ENCODE measurements around the gene DTX1.

Gene DTX1

GRCh38 chr12:113058553-113058952 is 2.0 kb downstream of the DTX1 start:
- TF ChIP-seq, protein P1, sequence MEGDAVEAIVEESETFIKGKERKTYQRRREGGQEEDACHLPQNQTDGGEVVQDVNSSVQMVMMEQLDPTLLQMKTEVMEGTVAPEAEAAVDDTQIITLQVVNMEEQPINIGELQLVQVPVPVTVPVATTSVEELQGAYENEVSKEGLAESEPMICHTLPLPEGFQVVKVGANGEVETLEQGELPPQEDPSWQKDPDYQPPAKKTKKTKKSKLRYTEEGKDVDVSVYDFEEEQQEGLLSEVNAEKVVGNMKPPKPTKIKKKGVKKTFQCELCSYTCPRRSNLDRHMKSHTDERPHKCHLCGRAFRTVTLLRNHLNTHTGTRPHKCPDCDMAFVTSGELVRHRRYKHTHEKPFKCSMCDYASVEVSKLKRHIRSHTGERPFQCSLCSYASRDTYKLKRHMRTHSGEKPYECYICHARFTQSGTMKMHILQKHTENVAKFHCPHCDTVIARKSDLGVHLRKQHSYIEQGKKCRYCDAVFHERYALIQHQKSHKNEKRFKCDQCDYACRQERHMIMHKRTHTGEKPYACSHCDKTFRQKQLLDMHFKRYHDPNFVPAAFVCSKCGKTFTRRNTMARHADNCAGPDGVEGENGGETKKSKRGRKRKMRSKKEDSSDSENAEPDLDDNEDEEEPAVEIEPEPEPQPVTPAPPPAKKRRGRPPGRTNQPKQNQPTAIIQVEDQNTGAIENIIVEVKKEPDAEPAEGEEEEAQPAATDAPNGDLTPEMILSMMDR (IDR thresholded peaks at IDR 0.05; ENCODE audit: low read depth, low read length): no peak
- in situ Hi-C loops (cut with HindIII; ENCODE audit: low sequenced_read_pairs): no loop called here
- no peak for DNase-seq (ENCODE audit: low read depth, low spot score)
- no peak overlapping the region for H3K4me3 ChIP-seq (ENCODE audit: low read depth, low read length)

DNA sequence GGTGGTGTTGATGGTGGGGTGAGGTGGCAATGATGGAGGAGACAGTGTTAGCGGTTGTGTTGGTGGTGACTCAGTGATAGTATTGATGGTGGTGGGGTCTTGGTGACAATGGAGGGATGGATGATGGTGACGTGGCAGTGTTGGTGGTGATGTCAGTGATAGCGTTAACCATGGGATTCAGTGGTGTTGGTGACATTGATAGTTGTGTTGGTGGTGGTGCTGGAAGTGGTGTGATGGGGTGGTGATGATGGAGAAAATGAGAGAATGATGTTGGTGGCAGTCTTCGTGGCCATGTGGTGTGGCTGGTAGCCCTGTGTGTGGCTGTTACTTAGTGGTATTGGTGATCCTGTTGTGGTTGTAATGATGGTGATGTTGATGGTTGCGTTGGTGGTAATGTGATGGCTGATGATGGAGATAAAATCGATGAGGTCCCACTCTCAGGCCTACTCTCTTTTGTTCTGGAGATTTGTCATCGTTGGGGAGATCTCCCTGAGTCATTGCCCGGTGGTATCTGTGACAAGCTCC is 2.6 kb downstream of the DTX1 start:
- TF ChIP-seq, protein P1 (IDR thresholded peaks at IDR 0.05; ENCODE audit: low read depth, low read length): no peak
- DNase-seq (ENCODE audit: low read depth, low spot score): no peak
- in situ Hi-C loops (cut with HindIII; ENCODE audit: low sequenced_read_pairs): no loop called here
- no peak overlapping the region for H3K4me3 ChIP-seq (ENCODE audit: low read depth, low read length)

GRCh38 chr12:113060336-113060960 is 3.9 kb downstream of the DTX1 start:
- TF ChIP-seq, protein P1 (IDR thresholded peaks at IDR 0.05; ENCODE audit: low read depth, low read length): no peak
- in situ Hi-C loops (cut with HindIII; ENCODE audit: low sequenced_read_pairs): no loop called here
- no peak overlapping the region for H3K4me3 ChIP-seq (ENCODE audit: low read depth, low read length)
- no peak for DNase-seq (ENCODE audit: low read depth, low spot score)

GRCh38 chr12:113061061-113061694 is 4.6 kb downstream of the DTX1 start:
- TF ChIP-seq, protein P1 (IDR thresholded peaks at IDR 0.05; ENCODE audit: low read depth, low read length): no peak
- H3K4me3 ChIP-seq (ENCODE audit: low read depth, low read length): no peak overlapping the region
- no peak for DNase-seq (ENCODE audit: low read depth, low spot score)
- in situ Hi-C loops (cut with HindIII; ENCODE audit: low sequenced_read_pairs): no loop called here

GRCh38 chr12:113062502-113063395 is 6.2 kb downstream of the DTX1 start:
- in situ Hi-C loops (cut with HindIII; ENCODE audit: low sequenced_read_pairs): no loop called here
- no peak overlapping the region for H3K4me3 ChIP-seq (ENCODE audit: low read depth, low read length)
- TF ChIP-seq, protein P1 (IDR thresholded peaks at IDR 0.05; ENCODE audit: low read depth, low read length): no peak
- peak; percentile 32 for DNase-seq (ENCODE audit: low read depth, low spot score)

Measured in astrocyte of the spinal cord (primary cell).